ENCODE results near the gene IQCH. TPM values are rescaled to one million over a fixed set of nuclear protein-coding genes. Genes with fewer than 3 reads are reported as not detected.

Gene IQCH
- total RNA-seq, 1 donor from 2014 or later = 4.5 TPM

- TF ChIP-seq CTCF (IDR thresholded peaks at IDR 0.05; ENCODE audit: partially characterized antibody, unreplicated experiment) = no peak
- peaks cover 3% of the 10 kb centered on the region for H3K27me3 Mint-ChIP-seq (ENCODE audit: unreplicated experiment)
- no peak overlapping the region for H3K4me3 Mint-ChIP-seq (ENCODE audit: unreplicated experiment)
- H3K9me3 Mint-ChIP-seq (ENCODE audit: unreplicated experiment) = peaks cover 2% of the 10 kb centered on the region
- peaks cover 10% of the 10 kb centered on the region for H3K36me3 Mint-ChIP-seq (ENCODE audit: unreplicated experiment)
- H3K4me1 Mint-ChIP-seq (ENCODE audit: low read depth, unreplicated experiment) = no peaks in the 10 kb centered on the region
- no peak overlapping the region for H3K27ac Mint-ChIP-seq (ENCODE audit: unreplicated experiment)
- no peak for DNase-seq
Observed at GRCh38 chr15:67319961-67320360, 65.4 kb downstream of the IQCH start.

- H3K36me3 Mint-ChIP-seq (ENCODE audit: unreplicated experiment) = peaks cover 10% of the 10 kb centered on the region
- no peak overlapping the region for H3K4me3 Mint-ChIP-seq (ENCODE audit: unreplicated experiment)
- peaks cover 2% of the 10 kb centered on the region for H3K9me3 Mint-ChIP-seq (ENCODE audit: unreplicated experiment)
- no peak for DNase-seq
- no peaks in the 10 kb centered on the region for H3K4me1 Mint-ChIP-seq (ENCODE audit: low read depth, unreplicated experiment)
- H3K27me3 Mint-ChIP-seq (ENCODE audit: unreplicated experiment) = peaks cover 3% of the 10 kb centered on the region
- no peak for TF ChIP-seq CTCF (IDR thresholded peaks at IDR 0.05; ENCODE audit: partially characterized antibody, unreplicated experiment)
- H3K27ac Mint-ChIP-seq (ENCODE audit: unreplicated experiment) = no peak overlapping the region
Observed at GRCh38 chr15:67321352-67321751, 66.8 kb downstream of the IQCH start.

- Mint-ChIP-seq H3K27me3 (ENCODE audit: unreplicated experiment) (peaks cover 3% of the 10 kb centered on the region), H3K9me3 (ENCODE audit: unreplicated experiment) (peaks cover 2% of the 10 kb centered on the region), H3K27ac (ENCODE audit: unreplicated experiment) (no peak overlapping the region), H3K4me3 (ENCODE audit: unreplicated experiment) (no peak overlapping the region), H3K4me1 (ENCODE audit: low read depth, unreplicated experiment) (no peaks in the 10 kb centered on the region), H3K36me3 (ENCODE audit: unreplicated experiment) (peaks cover 10% of the 10 kb centered on the region)
- no peak for TF ChIP-seq CTCF (IDR thresholded peaks at IDR 0.05; ENCODE audit: partially characterized antibody, unreplicated experiment)
- DNase-seq = no peak
Observed at GRCh38 chr15:67322481-67322880, 67.9 kb downstream of the IQCH start.

GRCh38 chr15:67327312-67327711 is 72.7 kb downstream of the IQCH start:
- Mint-ChIP-seq H3K9me3 (ENCODE audit: unreplicated experiment) (peaks cover 2% of the 10 kb centered on the region), H3K27ac (ENCODE audit: unreplicated experiment) (no peak overlapping the region), H3K4me3 (ENCODE audit: unreplicated experiment) (no peak overlapping the region), H3K4me1 (ENCODE audit: low read depth, unreplicated experiment) (no peaks in the 10 kb centered on the region), H3K36me3 (ENCODE audit: unreplicated experiment) (peaks cover 6% of the 10 kb centered on the region), H3K27me3 (ENCODE audit: unreplicated experiment) (peaks cover 3% of the 10 kb centered on the region)
- DNase-seq = no peak
- no peak for TF ChIP-seq CTCF (IDR thresholded peaks at IDR 0.05; ENCODE audit: partially characterized antibody, unreplicated experiment)

DNA sequence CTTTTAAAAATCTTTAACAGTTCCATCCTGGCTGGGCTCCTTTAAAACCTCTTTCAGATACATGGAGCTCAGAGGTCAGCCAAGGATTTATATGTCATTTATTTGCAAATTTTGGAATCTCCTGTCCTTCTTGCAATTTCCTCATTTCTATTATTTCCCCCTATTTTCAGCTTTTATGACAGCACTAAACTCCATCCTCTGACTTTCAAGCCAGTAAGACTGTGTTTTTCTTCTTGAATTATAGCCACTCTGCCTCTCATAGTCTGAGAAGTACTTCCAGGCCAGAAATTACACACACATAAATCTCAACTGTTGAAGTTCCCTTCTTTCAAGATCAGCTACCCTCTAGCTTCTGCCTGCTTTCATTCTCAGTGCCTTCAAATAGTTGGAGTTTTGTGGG is 73.2 kb downstream of the IQCH start:
- Mint-ChIP-seq H3K36me3 (ENCODE audit: unreplicated experiment) (peaks cover 2% of the 10 kb centered on the region), H3K4me1 (ENCODE audit: low read depth, unreplicated experiment) (no peaks in the 10 kb centered on the region), H3K27me3 (ENCODE audit: unreplicated experiment) (peaks cover 3% of the 10 kb centered on the region), H3K9me3 (ENCODE audit: unreplicated experiment) (peaks cover 2% of the 10 kb centered on the region), H3K4me3 (ENCODE audit: unreplicated experiment) (no peak overlapping the region), H3K27ac (ENCODE audit: unreplicated experiment) (no peak overlapping the region)
- no peak for DNase-seq
- no peak for TF ChIP-seq CTCF (IDR thresholded peaks at IDR 0.05; ENCODE audit: partially characterized antibody, unreplicated experiment)
